Common myeloid progenitor, CD34-positive (primary cell): ENCODE measurements around the gene SLC12A6.

Source experiments
- CTCF ChIA-PET: fragments of 350-600 bp; sonication (Branson Sonifier 250); formaldehyde crosslinking; loops from one replicate; lab custom pipeline; 2021; ENCODE audit warnings: antibody characterized with exemption; lab: Charles Lee
- POLR2A ChIA-PET: fragments of 350-600 bp; sonication (Branson Sonifier 250); formaldehyde crosslinking; loops from one replicate; lab custom pipeline; 2021; ENCODE audit warnings: antibody characterized with exemption; lab: Charles Lee
- DNase-seq, 3 donors: peaks; one replicate each; pipeline versions ENCODE4 v3.0.0 to v3.0.0-alpha.2; 2013
- H3K27ac ChIP-seq, 2 experiments: 1 replicate in 1 of 2; 2 replicates in 1 of 2; pipeline ENCODE4 v1.7.0; 2013; ENCODE audit warnings: inconsistent platforms in 2 of 2, low read length in 2 of 2, mild to moderate bottlenecking in 2 of 2, low read depth in 1 of 2, moderate library complexity in 1 of 2; ENCODE audit not compliant: severe bottlenecking in 2 of 2, insufficient read depth in 1 of 2, poor library complexity in 1 of 2
- H3K27me3 ChIP-seq, 5 experiments: replicated peaks in 2 of 5; 1 replicate in 3 of 5; 2 replicates in 2 of 5; pipeline versions ENCODE4 v1.6.1 to v1.7.0; 2013; ENCODE audit warnings: low read length in 4 of 5, mild to moderate bottlenecking in 2 of 5, moderate library complexity in 2 of 5, inconsistent platforms in 1 of 5; ENCODE audit not compliant: insufficient read depth in 5 of 5, control insufficient read depth in 4 of 5
- H3K36me3 ChIP-seq, 4 experiments: 1 replicate in 2 of 4; 2 replicates in 2 of 4; pipeline versions ENCODE4 v1.6.1 to v1.7.0; 2013; ENCODE audit warnings: low read length in 3 of 4, control low read depth in 1 of 4, mild to moderate bottlenecking in 1 of 4; ENCODE audit not compliant: control insufficient read depth in 4 of 4, insufficient read depth in 4 of 4
- H3K4me1 ChIP-seq, 4 experiments: 1 replicate in 3 of 4; 2 replicates in 1 of 4; pipeline versions ENCODE4 v1.6.1 to v1.7.1; 2013; ENCODE audit warnings: low read length in 3 of 4, mild to moderate bottlenecking in 3 of 4, control low read depth in 1 of 4, inconsistent platforms in 1 of 4, moderate library complexity in 1 of 4; ENCODE audit not compliant: control insufficient read depth in 4 of 4, insufficient read depth in 4 of 4; ENCODE audit errors: control extremely low read depth in 1 of 4
- H3K4me3 ChIP-seq, 7 experiments: 1 replicate in 4 of 7; 2 replicates in 3 of 7; pipeline versions ENCODE4 v1.5.1 to v1.7.0; 2013; ENCODE audit warnings: mild to moderate bottlenecking in 7 of 7, low read length in 6 of 7, moderate library complexity in 6 of 7, inconsistent platforms in 2 of 7, low read depth in 2 of 7, control low read depth in 1 of 7; ENCODE audit not compliant: insufficient read depth in 4 of 7, control insufficient read depth in 1 of 7; ENCODE audit errors: extremely low read depth in 1 of 7
- H3K9me3 ChIP-seq, 5 experiments: 1 replicate in 4 of 5; 2 replicates in 1 of 5; pipeline versions ENCODE4 v1.6.1 to v1.7.1; 2013; ENCODE audit warnings: low read length in 4 of 5, mild to moderate bottlenecking in 2 of 5, inconsistent platforms in 1 of 5, low read depth in 1 of 5, moderate library complexity in 1 of 5; ENCODE audit not compliant: control insufficient read depth in 4 of 5, insufficient read depth in 2 of 5; ENCODE audit errors: control extremely low read depth in 1 of 5
- WGBS: methylation state at CpG from one replicate; pipeline ENCODE4 v1.1.5; 2013; ENCODE audit not compliant: insufficient coverage; 5-methylcytosine and 5-hydroxymethylcytosine counted together

Gene SLC12A6

GRCh38 chr15:34365091-34365825, 27.7 kb upstream of the SLC12A6 start:
- Histone ChIP-seq H3K27ac (peak overlapping the region in 1 of 2 experiments; percentile 29), H3K9me3 (no peaks in the 10 kb centered on the region), H3K27me3 (no peaks in the 10 kb centered on the region), H3K4me1 (peaks cover 8 to 27% (median 20%) of the 10 kb centered on the region in 4 experiments), H3K4me3 (peak overlapping the region in 5 of 7 experiments; percentile 22 to 98 (median 90)), H3K36me3 (peaks cover 6 to 41% (median 24%) of the 10 kb centered on the region in 4 experiments)
- POLR2A ChIA-PET: no interaction called here
- peak in 2 of 3 donors; percentile 44 to 47 for DNase-seq
- 91% methylated on average over 15 of the region's 16 CpGs for WGBS
- CTCF ChIA-PET: interaction anchor here (0.8 to 6.1 kb wide), 4 partner anchors 9 to 123 kb away, joined by 4 to 47 read pairs (median 29); partner anchors contain the start of genes NOP10 and NUTM1

GRCh38 chr15:34364041-34364440, 26.5 kb upstream of the SLC12A6 start:
- ChIA-PET CTCF (interaction anchor here (0.6 kb wide), 1 partner anchor 55 kb away, joined by 3 read pairs; no protein-coding TSS in a partner anchor), POLR2A (no interaction called here)
- Histone ChIP-seq H3K36me3 (peaks cover 6 to 53% (median 32%) of the 10 kb centered on the region in 4 experiments), H3K4me3 (no peak overlapping the region), H3K4me1 (peaks cover 8 to 27% (median 20%) of the 10 kb centered on the region in 4 experiments), H3K27ac (no peak overlapping the region), H3K27me3 (no peaks in the 10 kb centered on the region), H3K9me3 (no peaks in the 10 kb centered on the region)
- 95% methylated on average over 4 of the region's 8 CpGs for WGBS
- no peak for DNase-seq

- Histone ChIP-seq H3K27me3 (no peaks in the 10 kb centered on the region), H3K36me3 (peaks cover 6 to 69% (median 46%) of the 10 kb centered on the region in 4 experiments), H3K4me1 (peaks cover 2 to 17% (median 11%) of the 10 kb centered on the region in 4 experiments), H3K4me3 (no peak overlapping the region), H3K9me3 (no peaks in the 10 kb centered on the region), H3K27ac (no peak overlapping the region)
- POLR2A ChIA-PET: no interaction called here
- no peak for DNase-seq
- 88% methylated on average over 6 of the region's 10 CpGs for WGBS
- CTCF ChIA-PET: interaction anchor here (1.4 to 2.7 kb wide), 2 partner anchors 9 to 19 kb away, joined by 7 to 11 read pairs; partner anchors contain the start of genes NOP10 and NUTM1
Measured at GRCh38 chr15:34362047-34362773, 24.6 kb upstream of the SLC12A6 start.

GRCh38 chr15:34361278-34361677, 23.7 kb upstream of the SLC12A6 start:
- no peak for DNase-seq
- CTCF ChIA-PET: interaction anchor here (0.6 to 2.7 kb wide), 5 partner anchors 8 to 120 kb away, joined by 3 to 14 read pairs (median 7); partner anchors contain the start of genes NOP10 and NUTM1
- 97% methylated on average over 7 of the region's 7 CpGs for WGBS
- H3K4me3 ChIP-seq: no peak overlapping the region
- peaks cover 2 to 17% (median 11%) of the 10 kb centered on the region in 4 experiments for H3K4me1 ChIP-seq
- H3K27me3 ChIP-seq: no peaks in the 10 kb centered on the region
- POLR2A ChIA-PET: no interaction called here
- H3K9me3 ChIP-seq: no peaks in the 10 kb centered on the region
- peaks cover 8 to 78% (median 53%) of the 10 kb centered on the region in 4 experiments for H3K36me3 ChIP-seq
- H3K27ac ChIP-seq: no peak overlapping the region

- no peak overlapping the region for H3K27ac ChIP-seq
- 100% methylated on average over 1 of the region's 1 CpG for WGBS
- no peak for DNase-seq
Measured at GRCh38 chr15:34360298-34360697, 22.7 kb upstream of the SLC12A6 start.

GRCh38 chr15:34359416-34359815, 21.8 kb upstream of the SLC12A6 start:
- CTCF ChIA-PET: interaction anchor here (0.8 to 2.2 kb wide), 4 partner anchors 9 to 123 kb away, joined by 3 to 14 read pairs (median 4); no protein-coding TSS in a partner anchor
- no peaks in the 10 kb centered on the region for H3K27me3 ChIP-seq
- no peaks in the 10 kb centered on the region for H3K9me3 ChIP-seq
- POLR2A ChIA-PET: no interaction called here
- no peak overlapping the region for H3K27ac ChIP-seq
- peaks cover 10 to 88% (median 65%) of the 10 kb centered on the region in 4 experiments for H3K36me3 ChIP-seq
- 94% methylated on average over 3 of the region's 3 CpGs for WGBS
- no peaks in the 10 kb centered on the region for H3K4me1 ChIP-seq
- DNase-seq: no peak
- no peak overlapping the region for H3K4me3 ChIP-seq

More at GRCh38 chr15:34360298-34360697, 22.7 kb upstream of the SLC12A6 start:
- H3K4me3 ChIP-seq: no peak overlapping the region
- POLR2A ChIA-PET: interaction anchor here (0.7 kb wide), 1 partner anchor 114 kb away, joined by 3 read pairs; no protein-coding TSS in a partner anchor
- H3K4me1 ChIP-seq: peaks cover 0 to 7% (median under 1%) of the 10 kb centered on the region in 4 experiments
- peaks cover 8 to 85% (median 62%) of the 10 kb centered on the region in 4 experiments for H3K36me3 ChIP-seq
- no peaks in the 10 kb centered on the region for H3K9me3 ChIP-seq
- no peaks in the 10 kb centered on the region for H3K27me3 ChIP-seq
- CTCF ChIA-PET: interaction anchor here (0.7 to 2.7 kb wide), 9 partner anchors 8 to 124 kb away, joined by 3 to 14 read pairs (median 4); partner anchors contain the start of genes NOP10 and NUTM1
